Transverse colon (tissue), 4 donors: ENCODE data around the gene CRYBG3. TPM values are rescaled to one million over a fixed set of nuclear protein-coding genes. Genes with fewer than 3 reads are reported as not detected.

Source experiments
- DNase-seq: peaks from one replicate; pipeline ENCODE4 v3.0.0-alpha.2; 2019
- H3K27ac ChIP-seq, 4 donors: fragments of 200-600 bp; sonication (generic); 2 replicates each; pipeline ENCODE4 v1.5.1; 2016 to 2018; ENCODE audit warnings: inconsistent platforms in 4 of 4
- H3K27me3 ChIP-seq: fragments of 200-600 bp; sonication (generic); 2 replicates; pipeline ENCODE4 v1.5.1; 2017; ENCODE audit warnings: inconsistent platforms
- H3K36me3 ChIP-seq, 4 donors: fragments of 200-600 bp; sonication (generic); 2 replicates each; pipeline ENCODE4 v1.5.1; 2017 to 2019; ENCODE audit warnings: inconsistent platforms in 4 of 4
- H3K4me1 ChIP-seq, 4 donors: fragments of 200-600 bp; sonication (generic); 2 replicates each; pipeline ENCODE4 v1.5.1; 2017 to 2020; ENCODE audit warnings: inconsistent platforms in 4 of 4
- H3K4me3 ChIP-seq, 4 donors: fragments of 200-600 bp; sonication (generic); 1 replicate in 1 of 4; 2 replicates in 3 of 4; pipeline versions ENCODE4 v1.5.1 to v1.6.1; 2017 to 2019; ENCODE audit warnings: inconsistent platforms in 4 of 4
- H3K9me3 ChIP-seq, 2 donors: fragments of 200-600 bp; sonication (generic); 2 replicates each; pipeline ENCODE4 v1.5.1; 2017 to 2019; ENCODE audit warnings: inconsistent platforms in 2 of 2
- EP300 ChIP-seq: sonication (generic); formaldehyde crosslinking; IDR thresholded peaks from one replicate; pipeline ENCODE4 v1.6.1; 2017; ENCODE audit warnings: antibody characterized with exemption, low read depth
- POLR2A ChIP-seq: fragments of 450-650 bp; IDR thresholded peaks from one replicate; pipeline ENCODE4 v1.6.1; 2016; ENCODE audit warnings: antibody characterized with exemption, mild to moderate bottlenecking, moderate library complexity
- POLR2AphosphoS5 ChIP-seq, 3 donors: sonication (generic); formaldehyde crosslinking; IDR thresholded peaks; one replicate each; pipeline ENCODE4 v1.6.1; 2016; ENCODE audit warnings: antibody characterized with exemption in 3 of 3
- WGBS, 2 donors: methylation state at CpG; one replicate each; pipeline ENCODE4 v1.1.5; 2018; ENCODE audit warnings: low coverage in 1 of 2; 5-methylcytosine and 5-hydroxymethylcytosine counted together
- in situ Hi-C, 4 donors: fragments of 200-750 bp; cut with MboI; loops; one replicate each; pipeline versions ENCODE4 v1.15.0 to v1.15.1; 2017; ENCODE audit warnings: low sequenced_read_pairs in 3 of 4, low pct_ligation_motif_present in 1 of 4, low pct_unique_long_range_greater_than_20kb in 1 of 4
- intact Hi-C: fragments of 100-400 bp; cut with DNase I; formaldehyde crosslinking; loops from one replicate; pipeline ENCODE4 v1.15.1; 2023; ENCODE audit warnings: low total_unique reads
- total RNA-seq, 4 donors: library from RNA; depleted of rRNA; stranded (reverse); fragments of >200 nt; gene quantifications; one replicate each; pipeline ENCODE4 v1.1.0, GENCODE V29; 2016
- TF ChIP-seq, protein P1 (sequence below), 5 experiments: fragments of 200-600 bp in 3 of 5; fragments of 450-650 bp in 2 of 5; sonication (generic) in 3 of 5; IDR thresholded peaks; 1 replicate in 2 of 5; 2 replicates in 3 of 5; pipeline ENCODE4 v1.5.1; 2016 to 2017; ENCODE audit warnings: antibody characterized with exemption in 5 of 5, inconsistent platforms in 3 of 5, mild to moderate bottlenecking in 2 of 5, moderate library complexity in 1 of 5

The CRYBG3 gene
- total RNA-seq, 4 donors from 2014 or later, result 21.3 to 32.7 (median 27.9) TPM

- Histone ChIP-seq H3K9me3 (no peaks in the 10 kb centered on the region), H3K36me3 (peaks cover 0 to 34% (median 5%) of the 10 kb centered on the region in 4 donors), H3K27me3 (no peaks in the 10 kb centered on the region), H3K27ac (no peak overlapping the region), H3K4me1 (no peaks in the 10 kb centered on the region), H3K4me3 (no peak overlapping the region)
- no peak for DNase-seq
- in situ Hi-C loops, result no loop called here
- TF ChIP-seq EP300 (no peak), POLR2A (no peak), POLR2AphosphoS5 (IDR thresholded peaks at IDR 0.05) (no peak)
- TF ChIP-seq, protein P1, sequence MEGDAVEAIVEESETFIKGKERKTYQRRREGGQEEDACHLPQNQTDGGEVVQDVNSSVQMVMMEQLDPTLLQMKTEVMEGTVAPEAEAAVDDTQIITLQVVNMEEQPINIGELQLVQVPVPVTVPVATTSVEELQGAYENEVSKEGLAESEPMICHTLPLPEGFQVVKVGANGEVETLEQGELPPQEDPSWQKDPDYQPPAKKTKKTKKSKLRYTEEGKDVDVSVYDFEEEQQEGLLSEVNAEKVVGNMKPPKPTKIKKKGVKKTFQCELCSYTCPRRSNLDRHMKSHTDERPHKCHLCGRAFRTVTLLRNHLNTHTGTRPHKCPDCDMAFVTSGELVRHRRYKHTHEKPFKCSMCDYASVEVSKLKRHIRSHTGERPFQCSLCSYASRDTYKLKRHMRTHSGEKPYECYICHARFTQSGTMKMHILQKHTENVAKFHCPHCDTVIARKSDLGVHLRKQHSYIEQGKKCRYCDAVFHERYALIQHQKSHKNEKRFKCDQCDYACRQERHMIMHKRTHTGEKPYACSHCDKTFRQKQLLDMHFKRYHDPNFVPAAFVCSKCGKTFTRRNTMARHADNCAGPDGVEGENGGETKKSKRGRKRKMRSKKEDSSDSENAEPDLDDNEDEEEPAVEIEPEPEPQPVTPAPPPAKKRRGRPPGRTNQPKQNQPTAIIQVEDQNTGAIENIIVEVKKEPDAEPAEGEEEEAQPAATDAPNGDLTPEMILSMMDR (IDR thresholded peaks at IDR 0.05), result no peak
- intact Hi-C loops, result no loop called here
- 78 to 88% methylated on average over 4 of the region's 4 CpGs for WGBS, 2 donors
These were observed 107.2 kb downstream of the CRYBG3 start for GRCh38 chr3:97928986-97929385.

GRCh38 chr3:97930018-97930417, 108.2 kb downstream of the CRYBG3 start:
- H3K36me3 ChIP-seq, result peaks cover 0 to 38% (median 7%) of the 10 kb centered on the region in 4 donors
- H3K4me3 ChIP-seq, result no peak overlapping the region
- in situ Hi-C loops, result no loop called here
- DNase-seq, result no peak
- no peaks in the 10 kb centered on the region for H3K9me3 ChIP-seq
- H3K4me1 ChIP-seq, result no peaks in the 10 kb centered on the region
- H3K27me3 ChIP-seq, result no peaks in the 10 kb centered on the region
- TF ChIP-seq POLR2A (no peak), EP300 (no peak), POLR2AphosphoS5 (IDR thresholded peaks at IDR 0.05) (no peak)
- TF ChIP-seq, protein P1 (IDR thresholded peaks at IDR 0.05), result no peak
- intact Hi-C loops, result no loop called here
- H3K27ac ChIP-seq, result no peak overlapping the region

- H3K4me1 ChIP-seq, result no peaks in the 10 kb centered on the region
- peaks cover 0 to 30% (median 7%) of the 10 kb centered on the region in 4 donors for H3K36me3 ChIP-seq
- in situ Hi-C loops, result no loop called here
- intact Hi-C loops, result no loop called here
- H3K27me3 ChIP-seq, result no peaks in the 10 kb centered on the region
- H3K4me3 ChIP-seq, result no peak overlapping the region
- TF ChIP-seq POLR2AphosphoS5 (IDR thresholded peaks at IDR 0.05) (no peak), EP300 (no peak), POLR2A (no peak)
- TF ChIP-seq, protein P1 (IDR thresholded peaks at IDR 0.05), result no peak
- DNase-seq, result no peak
- H3K27ac ChIP-seq, result no peak overlapping the region
- 50 to 85% methylated on average over 2 of the region's 2 CpGs for WGBS, 2 donors
- H3K9me3 ChIP-seq, result no peaks in the 10 kb centered on the region
These were observed 109.4 kb downstream of the CRYBG3 start for GRCh38 chr3:97931218-97931617.

GRCh38 chr3:97932387-97932801, 110.6 kb downstream of the CRYBG3 start:
- whole genome bisulfite sequencing, 2 donors, result 77 to 82% methylated on average over 4 of the region's 4 CpGs
- DNase-seq, result no peak
- Histone ChIP-seq H3K9me3 (no peaks in the 10 kb centered on the region), H3K27ac (no peak overlapping the region), H3K4me3 (no peak overlapping the region), H3K4me1 (no peaks in the 10 kb centered on the region), H3K36me3 (peaks cover 0 to 31% (median 7%) of the 10 kb centered on the region in 4 donors), H3K27me3 (no peaks in the 10 kb centered on the region)
- intact Hi-C loops (no loop called here), in situ Hi-C loops (no loop called here)
- TF ChIP-seq EP300 (no peak), POLR2AphosphoS5 (IDR thresholded peaks at IDR 0.05) (no peak), POLR2A (no peak)
- TF ChIP-seq, protein P1 (IDR thresholded peaks at IDR 0.05), result no peak
